T-helper 2 cell treated with Interferon-gamma antibody and Interleukin-4, amounts not matched to agents 5 μg/mL and 100 μg/mL, for 36 hours (primary cell): ENCODE results near the gene CHSY3.

Experiments
- DNase-seq: peaks from one replicate; pipeline ENCODE4 v3.0.0; 2021; ENCODE audit warnings: low spot score
- H3K27ac Mint-ChIP-seq: one replicate; pipeline ENCODE4 v1.8.0; 2021; ENCODE audit warnings: mild to moderate bottlenecking, mixed read lengths
- H3K27me3 Mint-ChIP-seq: one replicate; pipeline ENCODE4 v1.8.0; 2021; ENCODE audit warnings: low read depth, mixed read lengths
- H3K36me3 Mint-ChIP-seq: one replicate; pipeline ENCODE4 v1.8.0; 2021; ENCODE audit warnings: low read depth, mixed read lengths
- H3K4me1 Mint-ChIP-seq: one replicate; pipeline ENCODE4 v1.8.0; 2021; ENCODE audit warnings: low read depth, mixed read lengths
- H3K4me3 Mint-ChIP-seq: one replicate; pipeline ENCODE4 v1.8.0; 2022; ENCODE audit warnings: mild to moderate bottlenecking, moderate library complexity, mixed read lengths
- H3K9me3 Mint-ChIP-seq: one replicate; pipeline ENCODE4 v1.8.0; 2021; ENCODE audit warnings: mixed read lengths

CHSY3 gene

DNA sequence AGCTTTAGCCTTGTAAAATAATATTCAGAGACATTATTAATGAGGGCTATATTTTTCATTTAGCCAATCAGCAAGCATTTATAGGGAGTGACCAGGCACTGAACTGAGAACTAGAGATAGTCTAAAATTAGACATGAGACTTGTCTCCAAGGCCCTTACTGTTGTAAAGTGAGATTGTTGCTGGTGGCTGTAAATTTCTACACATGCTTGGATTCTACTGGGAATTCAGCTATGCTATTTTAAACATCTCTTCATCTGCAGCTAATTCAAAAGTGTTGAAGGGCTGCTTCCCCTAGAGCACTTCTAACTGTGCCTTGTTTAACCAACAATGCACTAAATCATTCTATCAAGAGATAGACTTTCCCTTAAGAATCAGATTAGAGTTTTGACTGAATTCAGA, 67.4 kb downstream of the CHSY3 start:
- Mint-ChIP-seq H3K27me3 (no peaks in the 10 kb centered on the region), H3K27ac (no peak overlapping the region), H3K9me3 (no peaks in the 10 kb centered on the region), H3K36me3 (no peaks in the 10 kb centered on the region), H3K4me3 (no peak overlapping the region), H3K4me1 (no peaks in the 10 kb centered on the region)
- DNase-seq, result no peak

DNA sequence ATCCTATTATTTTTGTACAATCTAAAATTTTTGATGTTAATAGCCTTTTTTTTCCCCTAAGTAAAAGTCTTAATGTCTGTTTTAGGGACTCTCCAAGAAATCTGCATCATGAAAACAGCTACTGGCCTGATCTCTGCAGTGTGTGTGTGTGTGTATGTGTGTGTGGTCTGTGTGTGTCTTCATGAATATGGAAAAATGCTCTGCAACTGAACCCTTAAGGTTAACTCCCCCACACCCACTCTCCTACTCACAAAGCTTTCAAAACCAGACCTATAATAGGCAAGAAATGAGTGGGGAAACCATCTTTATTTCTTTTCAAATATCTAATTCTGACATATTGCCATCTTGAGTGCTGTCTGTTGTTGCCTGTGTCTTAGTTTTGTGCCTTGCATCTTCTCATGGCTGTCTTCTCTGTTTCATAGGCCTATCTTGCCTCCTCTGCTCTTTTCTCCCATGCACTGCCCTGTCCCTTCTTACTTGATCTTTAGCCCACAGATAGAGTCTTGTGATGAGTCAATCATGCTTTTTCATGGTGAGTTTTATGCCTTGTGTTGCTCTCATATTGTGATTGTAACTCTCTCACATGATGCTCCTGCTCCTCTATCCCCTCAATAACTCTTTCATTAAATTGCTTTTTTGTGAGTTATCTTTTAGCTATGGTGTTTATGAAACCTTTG, 68.3 kb downstream of the CHSY3 start:
- Mint-ChIP-seq H3K36me3 (no peaks in the 10 kb centered on the region), H3K27me3 (no peaks in the 10 kb centered on the region), H3K4me1 (no peaks in the 10 kb centered on the region), H3K27ac (no peak overlapping the region), H3K9me3 (no peaks in the 10 kb centered on the region), H3K4me3 (no peak overlapping the region)
- no peak for DNase-seq

DNA sequence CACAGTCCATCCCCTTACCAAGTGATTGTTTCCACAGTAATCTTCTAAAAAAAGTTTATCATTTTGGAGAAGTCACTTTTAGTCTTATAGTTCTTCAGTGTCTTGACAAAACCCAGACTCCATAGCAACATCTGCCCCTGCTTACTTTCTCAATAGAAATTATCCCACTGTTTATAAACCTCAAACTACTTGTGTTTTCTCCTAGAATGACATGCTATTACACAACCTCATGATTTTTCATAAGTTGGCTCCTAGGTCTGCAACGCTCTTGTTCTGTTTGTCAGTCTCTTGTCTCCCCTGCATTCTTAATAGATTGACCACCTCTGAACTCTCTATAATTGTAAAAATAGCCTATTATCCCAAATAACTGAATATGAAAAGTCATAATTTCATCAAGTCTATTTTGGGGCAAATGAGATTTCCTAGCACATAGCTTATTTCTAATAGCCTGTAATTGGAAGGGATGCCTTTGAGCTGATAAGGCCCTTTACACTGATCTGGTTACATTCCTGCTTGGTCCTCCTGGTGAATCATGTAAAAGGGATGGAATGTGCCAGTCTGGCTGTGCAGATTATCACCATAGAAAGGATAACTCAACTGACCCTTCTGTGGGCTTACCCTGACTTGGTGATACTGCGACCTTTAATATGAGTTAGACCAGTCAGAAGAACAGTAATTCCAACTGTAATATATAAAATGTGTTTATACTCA, 69.6 kb downstream of the CHSY3 start:
- Mint-ChIP-seq H3K27me3 (no peaks in the 10 kb centered on the region), H3K4me3 (no peak overlapping the region), H3K36me3 (no peaks in the 10 kb centered on the region), H3K27ac (no peak overlapping the region), H3K4me1 (no peaks in the 10 kb centered on the region), H3K9me3 (no peaks in the 10 kb centered on the region)
- no peak for DNase-seq

DNA sequence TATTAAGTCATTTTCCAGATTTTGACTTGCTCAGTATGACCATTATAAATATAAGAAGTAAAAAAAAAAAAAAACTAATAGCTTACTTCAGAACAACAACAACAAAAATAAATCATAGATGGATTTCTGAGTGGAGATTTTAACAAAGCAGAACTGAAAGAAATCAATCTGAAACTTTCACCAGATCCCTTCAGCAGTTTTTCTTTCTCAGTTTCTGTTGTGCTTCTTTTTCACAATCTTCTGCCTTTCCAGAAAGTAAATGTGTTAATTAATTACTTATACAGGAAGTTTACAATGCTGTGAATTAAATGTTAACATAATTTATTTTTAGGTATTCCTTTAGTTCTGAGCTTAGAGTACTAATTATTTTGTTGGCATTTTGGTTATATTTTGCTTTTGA, 73.5 kb downstream of the CHSY3 start:
- Mint-ChIP-seq H3K27me3 (no peaks in the 10 kb centered on the region), H3K36me3 (no peaks in the 10 kb centered on the region), H3K4me1 (no peaks in the 10 kb centered on the region), H3K4me3 (no peak overlapping the region), H3K27ac (no peak overlapping the region), H3K9me3 (no peaks in the 10 kb centered on the region)
- DNase-seq, result no peak

DNA sequence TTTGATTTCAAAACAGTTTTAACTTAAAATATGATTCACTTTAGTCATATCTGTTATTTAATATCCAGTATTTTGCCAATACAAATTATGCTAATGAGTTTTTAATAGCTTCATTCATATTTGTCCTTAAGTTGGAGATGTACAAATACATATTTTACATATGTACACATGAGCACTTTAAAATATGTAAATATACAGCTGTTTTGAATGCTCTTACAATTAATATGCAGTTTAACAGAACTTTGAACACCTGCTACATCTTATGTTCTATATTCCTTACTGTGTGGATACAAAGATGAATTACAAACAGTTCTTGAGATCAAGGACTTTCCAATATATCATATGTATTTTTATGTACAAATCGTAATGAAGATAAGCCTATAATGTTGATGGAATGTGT, 74.0 kb downstream of the CHSY3 start:
- no peak for DNase-seq
- no peak overlapping the region for H3K4me3 Mint-ChIP-seq

DNA sequence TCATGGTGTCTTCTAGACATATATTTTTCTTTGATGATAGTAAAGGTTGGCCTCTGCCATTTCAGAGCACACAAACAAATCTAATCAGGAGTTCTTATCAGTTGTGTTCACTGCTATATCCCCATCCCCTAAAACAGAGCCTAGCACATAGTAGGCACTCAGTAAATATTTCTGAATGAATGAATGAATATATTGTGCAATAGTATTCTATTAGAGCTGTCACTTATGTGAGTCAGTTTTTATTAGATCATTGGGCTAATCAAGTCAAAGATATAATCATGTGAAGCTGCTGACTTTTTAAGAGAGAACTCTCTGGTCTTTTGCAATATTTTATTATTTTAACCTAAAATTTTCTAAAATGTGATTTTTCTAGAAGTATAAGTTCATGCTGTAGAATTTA, 84.2 kb downstream of the CHSY3 start:
- no peak for DNase-seq
- no peaks in the 10 kb centered on the region for H3K36me3 Mint-ChIP-seq
- H3K4me1 Mint-ChIP-seq, result no peaks in the 10 kb centered on the region
- no peak overlapping the region for H3K4me3 Mint-ChIP-seq
- H3K27ac Mint-ChIP-seq, result no peak overlapping the region
- peaks cover 25% of the 10 kb centered on the region for H3K9me3 Mint-ChIP-seq
- no peaks in the 10 kb centered on the region for H3K27me3 Mint-ChIP-seq

More for the DNA sequence above, 74.0 kb downstream of the CHSY3 start:
- H3K27me3 Mint-ChIP-seq, result no peaks in the 10 kb centered on the region
- H3K9me3 Mint-ChIP-seq, result no peaks in the 10 kb centered on the region
- H3K27ac Mint-ChIP-seq, result no peak overlapping the region
- H3K36me3 Mint-ChIP-seq, result no peaks in the 10 kb centered on the region
- no peaks in the 10 kb centered on the region for H3K4me1 Mint-ChIP-seq

DNA sequence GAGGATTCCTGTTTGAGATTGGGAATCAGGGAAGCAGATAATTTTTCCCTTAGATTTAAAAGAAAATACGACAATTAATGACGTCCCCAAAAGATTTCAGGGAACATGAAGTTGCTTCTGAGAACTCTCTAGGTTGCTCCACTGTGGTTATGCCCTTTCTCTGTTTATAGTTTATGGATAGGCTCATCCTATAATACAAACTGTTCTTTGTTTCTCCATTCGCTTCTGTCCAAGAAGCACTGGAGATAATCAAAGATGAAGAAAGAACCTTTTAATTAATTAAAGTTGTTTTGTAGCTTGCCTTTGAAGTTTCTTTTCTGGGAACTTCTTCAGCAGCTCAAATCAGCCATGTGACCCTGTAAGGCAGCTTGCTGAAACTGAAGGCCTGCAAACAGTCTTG, 87.5 kb downstream of the CHSY3 start:
- Mint-ChIP-seq H3K9me3 (no peaks in the 10 kb centered on the region), H3K27me3 (no peaks in the 10 kb centered on the region), H3K4me3 (no peak overlapping the region), H3K27ac (no peak overlapping the region), H3K4me1 (no peaks in the 10 kb centered on the region), H3K36me3 (no peaks in the 10 kb centered on the region)
- no peak for DNase-seq

DNA sequence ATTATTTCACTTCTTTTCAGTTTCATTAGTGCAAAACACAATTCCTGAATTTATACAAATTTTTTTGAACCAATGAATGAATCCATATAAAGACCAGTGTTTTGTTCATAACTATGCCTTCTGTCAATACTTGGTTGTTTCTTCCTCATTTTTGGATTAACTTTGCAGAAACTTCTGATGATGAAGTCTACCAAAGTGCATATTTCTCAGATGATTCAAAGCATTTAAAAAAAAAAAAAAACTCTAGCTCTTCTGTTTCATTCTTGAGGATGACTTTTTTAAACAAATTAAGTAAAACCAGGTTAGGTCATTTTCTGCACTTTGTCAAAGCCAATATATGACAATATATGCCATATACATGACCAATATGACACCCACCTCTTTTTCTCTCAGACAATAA, 92.6 kb downstream of the CHSY3 start:
- DNase-seq, result no peak
- Mint-ChIP-seq H3K9me3 (no peaks in the 10 kb centered on the region), H3K4me3 (no peak overlapping the region), H3K36me3 (no peaks in the 10 kb centered on the region), H3K27me3 (no peaks in the 10 kb centered on the region), H3K27ac (no peak overlapping the region), H3K4me1 (no peaks in the 10 kb centered on the region)

DNA sequence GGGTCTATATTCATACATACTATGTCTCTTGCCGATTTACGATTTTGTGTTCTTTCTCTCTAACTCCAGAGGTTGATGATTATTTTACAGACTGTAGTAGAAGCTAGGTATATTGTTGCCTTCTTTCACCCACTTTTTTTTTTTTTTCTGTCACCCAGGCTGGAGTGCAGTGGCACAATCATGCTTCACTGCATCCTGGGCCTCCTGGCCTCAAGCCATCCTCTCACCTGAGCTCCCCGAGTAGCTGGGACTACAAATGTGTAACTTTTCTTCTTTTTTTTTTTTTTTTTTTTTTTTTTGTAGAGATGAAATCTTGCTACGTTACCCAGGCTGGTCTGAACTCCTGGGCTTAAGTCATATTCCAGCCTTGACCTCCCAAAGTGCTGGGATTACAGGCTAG, 96.2 kb downstream of the CHSY3 start:
- DNase-seq, result no peak
- H3K27ac Mint-ChIP-seq, result no peak overlapping the region
- no peaks in the 10 kb centered on the region for H3K36me3 Mint-ChIP-seq
- H3K4me3 Mint-ChIP-seq, result no peak overlapping the region
- H3K4me1 Mint-ChIP-seq, result no peaks in the 10 kb centered on the region
- H3K9me3 Mint-ChIP-seq, result no peaks in the 10 kb centered on the region
- H3K27me3 Mint-ChIP-seq, result no peaks in the 10 kb centered on the region

DNA sequence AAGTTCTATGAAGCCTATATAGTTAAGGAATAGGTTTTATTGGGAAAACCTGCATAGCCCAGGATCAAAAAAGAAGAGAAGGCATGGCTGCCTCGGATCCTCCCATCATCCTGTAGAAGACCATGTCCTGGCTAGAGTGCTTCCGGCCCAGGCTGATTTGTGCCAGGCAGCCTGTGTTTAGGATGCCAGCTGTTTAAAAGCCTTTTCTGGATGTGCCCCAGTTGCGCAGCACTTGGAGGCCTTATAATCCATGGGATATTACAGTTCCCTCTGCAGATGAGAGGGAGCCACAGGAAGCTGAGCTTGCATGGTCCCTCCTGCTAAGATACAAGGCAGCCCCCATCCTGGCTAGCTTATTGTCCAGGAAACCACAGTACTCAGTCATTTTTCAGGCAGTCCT, 97.9 kb downstream of the CHSY3 start:
- no peaks in the 10 kb centered on the region for H3K9me3 Mint-ChIP-seq
- H3K27me3 Mint-ChIP-seq, result no peaks in the 10 kb centered on the region
- DNase-seq, result no peak
- H3K4me3 Mint-ChIP-seq, result no peak overlapping the region
- H3K4me1 Mint-ChIP-seq, result no peaks in the 10 kb centered on the region
- H3K27ac Mint-ChIP-seq, result no peak overlapping the region
- no peaks in the 10 kb centered on the region for H3K36me3 Mint-ChIP-seq

DNA sequence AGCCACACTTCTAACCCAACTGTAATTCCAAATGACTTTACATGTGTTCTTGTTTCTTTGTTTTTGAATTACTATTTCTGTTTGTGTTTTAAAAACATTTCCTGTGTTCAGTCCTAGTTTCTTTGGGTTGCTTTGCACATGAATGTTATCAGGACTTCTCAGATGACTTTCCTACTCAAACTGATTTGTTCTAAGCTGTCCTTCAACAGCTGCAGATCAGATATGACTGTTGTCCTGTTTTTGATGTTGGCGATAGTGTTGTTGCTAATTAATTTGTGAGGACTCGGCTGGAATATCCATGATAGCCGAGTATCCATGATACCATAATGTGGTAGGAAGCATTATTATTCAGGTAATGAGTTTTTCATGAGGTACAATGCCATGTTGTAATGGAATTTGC, 98.6 kb downstream of the CHSY3 start:
- no peaks in the 10 kb centered on the region for H3K36me3 Mint-ChIP-seq
- H3K9me3 Mint-ChIP-seq, result no peaks in the 10 kb centered on the region
- no peak overlapping the region for H3K27ac Mint-ChIP-seq
- DNase-seq, result no peak
- no peak overlapping the region for H3K4me3 Mint-ChIP-seq
- no peaks in the 10 kb centered on the region for H3K4me1 Mint-ChIP-seq
- no peaks in the 10 kb centered on the region for H3K27me3 Mint-ChIP-seq

DNA sequence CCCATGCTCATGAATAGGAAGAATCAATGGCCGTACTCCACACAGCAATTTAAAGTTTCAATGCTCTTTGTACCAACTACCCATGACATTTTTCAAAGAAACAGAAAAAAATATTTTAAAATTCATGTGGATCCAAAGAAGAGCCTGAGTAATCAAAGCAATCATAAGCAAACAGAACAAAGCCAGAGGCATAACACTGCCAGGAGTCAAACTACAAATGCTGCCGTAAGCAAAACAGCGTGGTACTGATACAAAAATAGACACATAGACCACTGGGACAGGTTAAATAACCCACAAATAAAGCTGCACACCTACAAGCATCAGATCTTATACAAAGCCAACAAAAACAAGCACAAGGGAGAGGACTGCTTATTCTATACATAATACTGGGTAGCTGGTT, 107.7 kb downstream of the CHSY3 start:
- Mint-ChIP-seq H3K9me3 (peaks cover 4% of the 10 kb centered on the region), H3K36me3 (no peaks in the 10 kb centered on the region), H3K4me3 (no peak overlapping the region), H3K27me3 (no peaks in the 10 kb centered on the region), H3K4me1 (no peaks in the 10 kb centered on the region), H3K27ac (no peak overlapping the region)
- no peak for DNase-seq

DNA sequence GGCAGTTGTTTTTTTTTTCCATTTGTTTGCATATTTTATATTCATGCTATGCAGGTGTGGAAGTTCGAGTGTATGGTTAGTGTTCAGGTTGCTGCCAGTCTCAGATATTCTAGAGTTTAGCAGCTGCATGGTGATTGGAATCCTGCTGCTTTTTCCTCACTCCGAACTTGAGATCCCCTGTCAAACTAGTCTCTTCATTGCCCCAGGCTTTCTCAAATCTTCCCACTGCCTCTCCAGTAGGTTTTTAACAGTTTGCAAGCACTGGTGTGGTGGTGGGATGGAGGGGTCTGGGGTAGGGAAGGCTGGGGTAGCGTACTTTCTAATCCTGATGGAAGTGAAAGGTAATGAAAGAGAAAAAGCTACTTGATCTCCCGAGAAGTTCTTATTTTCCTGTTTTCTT, 112.9 kb downstream of the CHSY3 start:
- H3K4me1 Mint-ChIP-seq, result no peaks in the 10 kb centered on the region
- H3K27me3 Mint-ChIP-seq, result no peaks in the 10 kb centered on the region
- no peaks in the 10 kb centered on the region for H3K36me3 Mint-ChIP-seq
- no peak overlapping the region for H3K4me3 Mint-ChIP-seq
- no peak overlapping the region for H3K27ac Mint-ChIP-seq
- DNase-seq, result no peak
- peaks cover 4% of the 10 kb centered on the region for H3K9me3 Mint-ChIP-seq

DNA sequence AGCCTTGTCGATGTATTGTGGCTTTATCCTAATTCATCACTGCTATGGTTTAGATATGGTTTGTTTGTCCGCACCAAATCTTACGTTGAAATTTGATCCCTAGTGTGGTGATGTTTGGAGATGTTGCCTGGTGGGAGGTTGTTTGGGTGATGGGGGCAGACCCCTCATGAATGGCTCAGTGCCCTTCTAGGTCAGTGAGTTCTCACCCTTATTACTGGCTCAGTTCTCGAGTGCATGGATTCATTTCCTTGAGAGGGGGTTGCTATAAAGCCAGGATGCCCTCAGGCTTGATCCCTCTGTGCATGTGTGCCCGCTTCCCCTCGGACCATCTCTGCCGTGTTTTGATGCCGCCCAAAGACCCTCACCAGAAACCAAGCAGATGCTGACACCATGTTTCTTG, 114.4 kb downstream of the CHSY3 start:
- peaks cover 4% of the 10 kb centered on the region for H3K9me3 Mint-ChIP-seq
- H3K4me3 Mint-ChIP-seq, result no peak overlapping the region
- no peak for DNase-seq
- H3K27ac Mint-ChIP-seq, result no peak overlapping the region
- H3K36me3 Mint-ChIP-seq, result no peaks in the 10 kb centered on the region
- no peaks in the 10 kb centered on the region for H3K27me3 Mint-ChIP-seq
- no peaks in the 10 kb centered on the region for H3K4me1 Mint-ChIP-seq

DNA sequence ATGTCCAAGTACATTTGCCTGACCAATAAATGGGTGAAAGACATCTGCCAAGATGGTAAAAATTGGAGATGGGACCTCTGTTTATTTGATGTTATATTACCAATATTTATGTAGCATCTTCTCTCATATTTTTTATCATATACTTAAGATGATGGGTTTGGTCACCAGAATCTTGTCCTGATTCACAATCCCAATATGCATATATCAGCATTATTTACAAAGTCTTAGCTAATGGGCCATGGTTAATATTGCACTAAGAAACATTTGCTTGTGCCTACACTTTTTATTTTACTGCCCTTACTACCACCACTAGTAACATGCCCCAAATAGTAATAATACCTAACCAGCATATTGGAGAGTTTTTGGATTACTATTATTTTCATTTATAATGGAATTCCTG, 116.7 kb downstream of the CHSY3 start:
- no peak for DNase-seq
- Mint-ChIP-seq H3K27me3 (no peaks in the 10 kb centered on the region), H3K27ac (no peak overlapping the region), H3K9me3 (no peaks in the 10 kb centered on the region), H3K4me1 (no peaks in the 10 kb centered on the region), H3K4me3 (no peak overlapping the region), H3K36me3 (no peaks in the 10 kb centered on the region)
